HEK293T (cell line): ENCODE measurements around the gene MMGT1.

Experiments
- CTCF ChIA-PET: fragments of 350-600 bp; formaldehyde crosslinking; extraction: SDS; loops from one replicate; lab custom pipeline; 2021; ENCODE audit warnings: antibody characterized with exemption, inconsistent platforms; lab: Yijun Ruan, JAX
- POLR2A ChIA-PET: fragments of 350-600 bp; formaldehyde crosslinking; extraction: SDS; loops from one replicate; lab custom pipeline; 2020; ENCODE audit warnings: antibody characterized with exemption, inconsistent platforms; lab: Yijun Ruan, JAX
- DNase-seq: peaks from one replicate; pipeline ENCODE4 v3.0.0; 2012; ENCODE audit warnings: mixed read lengths; ENCODE audit errors: extremely low spot score
- ARNT ChIP-seq: fragments of 450-650 bp; IDR thresholded peaks from 2 replicates; pipeline ENCODE4 v1.6.1; 2017; ENCODE audit warnings: mild to moderate bottlenecking
- BHLHE40 ChIP-seq: fragments of 450-650 bp; IDR thresholded peaks from 2 replicates; pipeline ENCODE4 v1.6.1; 2016; ENCODE audit warnings: mild to moderate bottlenecking, moderate library complexity, borderline replicate concordance
- CTBP1 ChIP-seq: fragments of 450-650 bp; IDR thresholded peaks from 2 replicates; pipeline ENCODE4 v1.6.1; 2016; ENCODE audit warnings: borderline replicate concordance
- ELF4 ChIP-seq: fragments of 450-650 bp; IDR thresholded peaks from 2 replicates; pipeline ENCODE4 v1.6.1; 2017; ENCODE audit warnings: antibody characterized with exemption
- FOXA1 ChIP-seq: fragments of 450-650 bp; IDR thresholded peaks from 2 replicates; pipeline ENCODE4 v1.6.1; 2016; ENCODE audit warnings: mild to moderate bottlenecking
- FOXK2 ChIP-seq: fragments of 450-650 bp; IDR thresholded peaks from 2 replicates; pipeline ENCODE4 v1.6.1; 2016; ENCODE audit warnings: mild to moderate bottlenecking
- FOXM1 ChIP-seq: fragments of 450-650 bp; IDR thresholded peaks from 2 replicates; pipeline ENCODE4 v1.6.1; 2017; ENCODE audit warnings: mild to moderate bottlenecking, borderline replicate concordance
- HDGF ChIP-seq: fragments of 450-650 bp; IDR thresholded peaks from 2 replicates; pipeline ENCODE4 v1.6.1; 2017; ENCODE audit warnings: antibody characterized with exemption, borderline replicate concordance
- L3MBTL2 ChIP-seq: fragments of 450-650 bp; conservative IDR thresholded peaks from 2 replicates; pipeline ENCODE4 v1.6.1; 2016; ENCODE audit warnings: mild to moderate bottlenecking
- LEF1 ChIP-seq: fragments of 450-650 bp; IDR thresholded peaks from 2 replicates; pipeline ENCODE4 v1.6.1; 2017; ENCODE audit warnings: mild to moderate bottlenecking, borderline replicate concordance
- NFRKB ChIP-seq: fragments of 450-650 bp; IDR thresholded peaks from 2 replicates; pipeline ENCODE4 v1.6.1; 2016; ENCODE audit warnings: mild to moderate bottlenecking, moderate library complexity
- SP1 ChIP-seq: fragments of 450-650 bp; IDR thresholded peaks from 2 replicates; pipeline ENCODE4 v1.6.1; 2017
- SUZ12 ChIP-seq: fragments of 450-650 bp; IDR thresholded peaks from 2 replicates; pipeline ENCODE4 v1.6.1; 2016; ENCODE audit warnings: mild to moderate bottlenecking
- TARDBP ChIP-seq: fragments of 450-650 bp; IDR thresholded peaks from 2 replicates; pipeline ENCODE4 v1.6.1; 2016
- ZNF384 ChIP-seq: fragments of 450-650 bp; IDR thresholded peaks from 2 replicates; pipeline ENCODE4 v1.6.1; 2016
- TF ChIP-seq, protein P1 (sequence below): fragments of 450-650 bp; IDR thresholded peaks from 2 replicates; pipeline ENCODE4 v1.6.1; 2016

Gene MMGT1

DNA sequence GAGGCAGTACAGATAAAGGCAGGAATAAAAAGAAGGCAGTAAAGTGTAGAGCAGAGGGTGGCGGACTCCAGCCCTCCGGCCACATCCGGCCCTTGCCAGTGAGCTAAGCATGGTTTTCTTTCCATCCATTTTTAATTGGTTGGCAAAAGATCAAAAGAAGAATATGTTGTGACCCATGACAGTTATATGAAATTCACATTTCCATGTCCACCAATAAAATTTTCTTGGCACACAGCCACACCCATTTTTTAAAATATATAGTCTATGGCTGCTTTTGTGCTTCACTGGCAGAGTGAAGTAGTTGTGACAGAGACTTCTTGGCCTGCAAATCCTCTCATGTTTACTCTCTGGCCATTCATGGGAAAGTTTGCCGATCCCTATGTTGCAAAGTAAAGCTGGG, 41.2 kb upstream of the MMGT1 start:
- no peak for DNase-seq
- CTCF ChIA-PET, result interaction anchor here (0.6 kb wide), 1 partner anchor 9 kb away, joined by 6 read pairs; no protein-coding TSS in a partner anchor
- POLR2A ChIA-PET, result no interaction called here
- TF ChIP-seq ZNF384, result no peak
- no peak for TF ChIP-seq SUZ12
- no peak for TF ChIP-seq TARDBP

DNA sequence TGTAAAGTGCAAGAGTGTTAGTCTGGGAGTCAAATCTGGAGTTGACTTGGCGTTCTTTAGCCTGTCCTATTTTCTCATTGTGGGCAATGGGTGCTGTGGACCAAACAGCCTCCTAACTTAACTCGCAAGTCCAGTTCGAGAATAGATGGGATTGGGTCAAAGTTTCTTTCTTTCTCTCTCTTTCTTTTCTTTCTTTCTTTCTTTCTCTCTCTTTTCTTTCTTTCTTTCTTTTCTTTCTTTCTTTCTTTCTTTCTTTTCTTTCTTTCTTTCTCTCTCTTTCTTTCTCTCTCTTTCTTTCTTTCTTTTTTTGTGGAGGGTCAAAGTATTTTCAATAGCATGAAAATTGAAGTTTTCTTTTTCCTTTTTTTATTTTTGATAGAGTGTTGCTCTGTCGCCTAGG, 14.5 kb upstream of the MMGT1 start:
- ChIA-PET CTCF (no interaction called here), POLR2A (interaction anchor here (1.8 kb wide), 1 partner anchor 9 kb away, joined by 4 read pairs; no protein-coding TSS in a partner anchor)
- DNase-seq, result no peak
- no peak for TF ChIP-seq SP1
- no peak for TF ChIP-seq BHLHE40
- TF ChIP-seq CTBP1, result no peak
- no peak for TF ChIP-seq ELF4
- TF ChIP-seq FOXM1, result no peak
- TF ChIP-seq NFRKB, result no peak
- TF ChIP-seq ARNT, result no peak

DNA sequence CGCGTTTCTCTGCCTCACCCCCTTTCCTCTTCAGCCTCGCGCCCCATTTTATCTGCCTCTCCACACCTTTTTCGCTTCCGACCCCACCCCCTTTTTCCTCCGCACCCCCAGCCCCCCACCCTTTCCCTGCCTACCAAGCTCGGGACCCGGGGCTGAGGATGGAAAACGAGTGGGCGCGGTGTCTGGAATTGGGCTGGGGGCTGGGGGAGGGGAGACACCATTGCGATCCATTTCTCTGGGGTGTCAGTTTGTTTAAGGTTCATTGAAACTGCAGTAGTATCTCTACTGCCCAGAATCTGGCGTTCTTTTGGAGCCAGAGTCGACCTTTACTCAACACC, 12.2 kb upstream of the MMGT1 start:
- CTCF ChIA-PET, result no interaction called here
- no peak for DNase-seq
- TF ChIP-seq NFRKB, result no peak
- POLR2A ChIA-PET, result interaction anchor here (1.5 to 2.0 kb wide), 2 partner anchors 31 to 42 kb away, joined by 3 to 4 read pairs; no protein-coding TSS in a partner anchor

DNA sequence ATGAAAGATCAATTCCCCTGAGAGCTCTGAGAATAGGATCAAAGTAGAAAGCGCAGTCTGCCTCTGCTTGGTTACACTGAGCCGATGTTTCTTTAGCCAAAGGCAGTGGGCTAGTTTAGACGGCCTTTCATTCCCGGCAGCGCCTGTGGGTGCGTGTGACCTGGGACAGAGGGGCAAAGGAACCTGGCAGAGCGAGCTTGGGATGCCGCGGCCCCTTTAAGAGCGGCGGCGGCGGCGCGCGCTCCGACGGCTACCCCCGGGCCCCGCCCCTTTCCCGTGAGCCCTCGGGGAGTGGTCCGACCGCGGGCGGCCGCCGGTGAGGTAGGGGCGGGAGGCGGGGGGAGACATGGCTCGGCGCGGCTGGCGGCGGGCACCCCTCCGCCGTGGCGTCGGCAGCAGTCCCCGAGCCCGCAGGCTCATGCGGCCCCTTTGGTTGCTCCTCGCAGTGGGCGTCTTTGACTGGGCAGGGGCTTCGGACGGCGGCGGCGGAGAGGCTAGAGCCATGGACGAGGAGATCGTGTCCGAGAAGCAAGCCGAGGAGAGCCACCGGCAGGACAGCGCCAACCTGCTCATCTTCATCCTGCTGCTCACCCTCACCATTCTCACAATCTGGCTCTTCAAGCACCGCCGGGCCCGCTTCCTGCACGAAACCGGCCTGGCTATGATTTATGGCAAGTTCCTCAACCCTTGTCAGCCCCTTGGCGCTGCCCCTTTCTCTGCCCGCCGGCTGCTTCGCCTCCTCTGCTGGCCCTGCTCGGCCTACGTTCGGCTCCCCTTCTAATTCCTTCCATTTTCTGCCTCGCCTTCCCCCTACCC, 11.6 kb upstream of the MMGT1 start, which contains the start of gene SLC9A6:
Gene SLC9A6 (plus strand): TSS at position 279 of the 816 bp plus-strand sequence. CDS start 224 bp downstream, at position 503.
- peak; percentile 85 for DNase-seq
- CTCF ChIA-PET, result interaction anchor here (0.7 kb wide), 1 partner anchor 972 kb away, joined by 3 read pairs; no protein-coding TSS in a partner anchor
- TF ChIP-seq FOXK2 (no peak), SP1 (no peak), LEF1 (0 out of 2 replicates have a peak, but pooled peaks have one; percentile 20), ZNF384 (no peak), FOXA1 (no peak)
- TF ChIP-seq, protein P1, sequence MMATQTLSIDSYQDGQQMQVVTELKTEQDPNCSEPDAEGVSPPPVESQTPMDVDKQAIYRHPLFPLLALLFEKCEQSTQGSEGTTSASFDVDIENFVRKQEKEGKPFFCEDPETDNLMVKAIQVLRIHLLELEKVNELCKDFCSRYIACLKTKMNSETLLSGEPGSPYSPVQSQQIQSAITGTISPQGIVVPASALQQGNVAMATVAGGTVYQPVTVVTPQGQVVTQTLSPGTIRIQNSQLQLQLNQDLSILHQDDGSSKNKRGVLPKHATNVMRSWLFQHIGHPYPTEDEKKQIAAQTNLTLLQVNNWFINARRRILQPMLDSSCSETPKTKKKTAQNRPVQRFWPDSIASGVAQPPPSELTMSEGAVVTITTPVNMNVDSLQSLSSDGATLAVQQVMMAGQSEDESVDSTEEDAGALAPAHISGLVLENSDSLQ, result peak; percentile 92
- POLR2A ChIA-PET, result interaction anchor here (1.2 to 2.0 kb wide), 2 partner anchors 31 to 80 kb away, joined by 3 to 4 read pairs; no protein-coding TSS in a partner anchor

DNA sequence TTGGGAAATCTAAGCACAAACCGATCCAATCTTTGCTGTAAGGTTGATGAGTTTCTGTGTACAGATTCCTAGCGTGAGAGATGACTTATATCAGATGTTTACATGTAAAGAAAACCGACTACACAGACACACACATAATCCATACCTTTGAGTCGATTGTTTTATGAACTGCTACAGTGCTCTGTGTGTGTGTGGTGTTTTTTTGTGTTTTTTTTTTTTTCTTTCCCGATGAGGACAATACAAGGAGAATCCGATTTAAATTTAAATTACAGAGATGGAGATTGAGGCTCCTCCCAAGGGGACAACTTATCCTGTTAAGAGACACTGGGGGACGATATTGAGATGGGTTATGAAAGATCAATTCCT, 11.0 kb upstream of the MMGT1 start:
- no peak for DNase-seq
- TF ChIP-seq HDGF (no peak), LEF1 (no peak), ZNF384 (peak; percentile 54; the same call in 1 of the 2 replicates), SUZ12 (no peak)
- CTCF ChIA-PET, result interaction anchor here (0.6 to 0.7 kb wide), 2 partner anchors 14 to 971 kb away, joined by 3 to 5 read pairs; no protein-coding TSS in a partner anchor
- POLR2A ChIA-PET, result interaction anchor here (1.2 to 2.0 kb wide), 2 partner anchors 32 to 80 kb away, joined by 3 to 4 read pairs; no protein-coding TSS in a partner anchor

DNA sequence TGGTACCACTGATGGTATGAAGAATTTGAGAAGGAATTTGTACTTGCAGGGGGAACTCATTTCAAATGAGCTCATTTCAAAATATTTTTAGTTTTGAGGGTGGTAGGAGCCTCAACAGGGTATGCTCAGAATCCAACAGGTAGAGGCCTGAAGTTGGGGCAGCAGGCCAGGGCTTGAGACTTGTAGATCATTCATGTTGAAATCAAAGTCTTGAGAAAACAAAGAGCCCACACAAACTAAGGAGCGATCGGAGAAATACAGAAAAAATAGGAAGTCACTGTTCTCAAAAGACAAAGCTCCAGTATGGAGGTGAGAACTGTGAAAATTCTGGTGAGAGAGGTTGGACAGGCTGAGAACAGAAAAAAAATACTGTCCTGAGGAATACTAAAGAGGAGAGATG, 10.5 kb upstream of the MMGT1 start:
- no peak for DNase-seq
- ChIA-PET CTCF (interaction anchor here (0.6 kb wide), 1 partner anchor 14 kb away, joined by 5 read pairs; no protein-coding TSS in a partner anchor), POLR2A (interaction anchor here (1.2 to 2.0 kb wide), 2 partner anchors 32 to 81 kb away, joined by 3 to 4 read pairs; no protein-coding TSS in a partner anchor)
- TF ChIP-seq ZNF384 (no peak), FOXM1 (no peak), LEF1 (no peak), HDGF (no peak), SUZ12 (no peak), CTBP1 (no peak), NFRKB (no peak), L3MBTL2 (no peak), BHLHE40 (no peak), ELF4 (no peak), TARDBP (no peak), SP1 (no peak), FOXK2 (no peak), FOXA1 (no peak), ARNT (no peak)
- TF ChIP-seq, protein P1, result no peak

DNA sequence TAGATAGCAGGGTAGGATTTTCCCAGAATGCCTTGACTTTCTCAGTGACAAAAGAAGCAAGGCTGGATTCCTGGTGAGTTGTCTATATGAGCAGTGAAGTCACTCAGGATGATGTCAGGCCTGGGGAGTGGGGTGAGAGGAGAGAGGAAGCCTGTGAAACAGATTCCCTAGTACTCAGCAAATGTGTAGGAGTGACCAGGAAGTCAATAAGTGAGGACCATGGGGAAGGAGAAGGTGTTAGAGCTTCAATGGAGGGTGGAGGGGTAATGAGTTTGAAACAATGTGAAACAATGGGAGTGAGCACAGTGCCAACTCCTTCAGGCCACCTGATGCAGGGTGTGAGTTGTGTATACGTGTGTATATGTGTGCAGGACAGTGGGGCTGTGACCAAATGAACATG, 9.1 kb upstream of the MMGT1 start:
- ChIA-PET CTCF (no interaction called here), POLR2A (no interaction called here)
- no peak for TF ChIP-seq ZNF384
- TF ChIP-seq, protein P1, result no peak
- TF ChIP-seq SP1, result no peak
- no peak for TF ChIP-seq FOXM1
- no peak for TF ChIP-seq FOXA1
- TF ChIP-seq ARNT, result no peak
- TF ChIP-seq HDGF, result no peak
- no peak for TF ChIP-seq FOXK2
- no peak for TF ChIP-seq LEF1
- DNase-seq, result no peak
